Adrenal gland (tissue), 12 donors: ENCODE data around the gene HTRA3. TPM values are rescaled to one million over a fixed set of nuclear protein-coding genes. Genes with fewer than 3 reads are reported as not detected.

Experiments
- DNase-seq, 7 donors: peaks; one replicate each; pipeline ENCODE4 v3.0.0-alpha.2; 2019 to 2020
- H3K27ac ChIP-seq, 5 donors: fragments of 200-600 bp; sonication (generic) in 4 of 5; 1 replicate in 3 of 5; 2 replicates in 2 of 5; pipeline versions ENCODE4 v1.5.1 to v1.8.0; 2016 to 2020; ENCODE audit warnings: mild to moderate bottlenecking in 1 of 5
- H3K27me3 ChIP-seq: fragments of 200-600 bp; 2 replicates; pipeline ENCODE4 v1.8.0; 2021
- H3K36me3 ChIP-seq, 2 donors: fragments of 200-600 bp; replicated peaks in 1 of 2; 1 replicate in 1 of 2; 2 replicates in 1 of 2; pipeline versions ENCODE4 v1.5.1 to v1.8.0; 2018 to 2022
- H3K4me1 ChIP-seq, 2 donors: fragments of 200-600 bp; replicated peaks in 1 of 2; 1 replicate in 1 of 2; 2 replicates in 1 of 2; pipeline versions ENCODE4 v1.5.1 to v1.8.0; 2018 to 2021
- H3K4me3 ChIP-seq, 4 donors: fragments of 200-600 bp; sonication (generic) in 3 of 4; one replicate each; pipeline ENCODE4 v1.5.1; 2016 to 2018
- H3K9me3 ChIP-seq, 3 donors: fragments of 200-600 bp; sonication (generic) in 1 of 3; replicated peaks in 1 of 3; 1 replicate in 2 of 3; 2 replicates in 1 of 3; pipeline versions ENCODE4 v1.5.1 to v1.8.0; 2016 to 2021
- CTCF ChIP-seq, 6 experiments: fragments of 450-650 bp in 4 of 6; fragments of 200-600 bp in 2 of 6; sonication (generic) in 1 of 6; IDR thresholded peaks; 1 replicate in 5 of 6; 2 replicates in 1 of 6; pipeline versions ENCODE4 v1.5.1 to v1.8.0; 2016 to 2021; ENCODE audit warnings: antibody characterized with exemption in 6 of 6, mild to moderate bottlenecking in 2 of 6, moderate library complexity in 1 of 6
- POLR2A ChIP-seq, 2 donors: fragments of 450-650 bp; IDR thresholded peaks; one replicate each; pipeline ENCODE4 v1.6.1; 2017; ENCODE audit warnings: antibody characterized with exemption in 2 of 2, mild to moderate bottlenecking in 2 of 2, moderate library complexity in 1 of 2
- WGBS, 4 donors: extraction: QIAGEN DNeasy Blood & Tissue Kit in 2 of 4; methylation state at CpG; one replicate each; pipeline versions ENCODE4 v1.1.5 to v1.1.7; 2013 to 2017; 5-methylcytosine and 5-hydroxymethylcytosine counted together
- intact Hi-C, 2 donors: fragments of 100-400 bp; cut with DNase I; formaldehyde crosslinking; loops; one replicate each; pipeline versions ENCODE4 v1.14.1 to v1.15.0; 2022 to 2023
- polyA plus RNA-seq, 3 donors: library from polyadenylated mRNA; stranded (reverse); fragments of 200-250 nt in 2 of 3; fragments of 350-450 nt in 1 of 3; fragmentation: Illumina TruSeq in 1 of 3; extraction: RNeasy Lipid Tissue Mini Kit (QIAGEN cat#74804) in 1 of 3; gene quantifications; one replicate each; pipeline ENCODE4 v1.2.3, GENCODE V29; 2013 to 2014
- total RNA-seq, 9 donors: library from RNA; depleted of rRNA in 4 of 9; stranded (reverse); fragments of >200 nt in 4 of 9; fragments of 120-200 nt in 1 of 9; fragmentation: NEBNext Ultra II Directional in 1 of 9; extraction: Animal tissue kit (Norgen Biotek cat#: 25700) in 1 of 9; gene quantifications; one replicate each; pipeline versions ENCODE4 v1.1.0 to v1.2.4, GENCODE V29; 2013 to 2023
- donor health status: healthy with polysubstance abuse.
- donor health status: Bipolar disorder and iron deficiency.
- donor health status: DM: yes; HTN: yes; CAD: no.
- donor health status: DM: no; HTN: no; CAD: no.
- donor health status: DM: no; HTN: no; CAD: no.
- donor health status: DM: yes; HTN: yes; CAD: no.

The HTRA3 gene
- total and polyA plus RNA-seq, 12 donors, result 1.6 to 14.0 (median 4.2) TPM

GRCh38 chr4:8267077-8267476, 2.5 kb upstream of the HTRA3 start:
- 43 to 54% (median 49%) methylated on average over 9 to 13 of the region's 13 CpGs for WGBS, 4 donors
- intact Hi-C loops, result no loop called here
- Histone ChIP-seq H3K4me1 (peaks cover 4 to 9% of the 10 kb centered on the region in 2 donors), H3K4me3 (no peak overlapping the region), H3K9me3 (no peaks in the 10 kb centered on the region), H3K27me3 (peaks cover 10% of the 10 kb centered on the region), H3K36me3 (no peaks in the 10 kb centered on the region), H3K27ac (peak overlapping the region in 1 of 5 donors; percentile 85)
- TF ChIP-seq POLR2A (IDR thresholded peaks at IDR 0.05) (no peak), CTCF (IDR thresholded peaks at IDR 0.05) (peak; percentile 21 to 58 (median 51))
- peak; percentile 45 to 77 (median 67) for DNase-seq

DNA sequence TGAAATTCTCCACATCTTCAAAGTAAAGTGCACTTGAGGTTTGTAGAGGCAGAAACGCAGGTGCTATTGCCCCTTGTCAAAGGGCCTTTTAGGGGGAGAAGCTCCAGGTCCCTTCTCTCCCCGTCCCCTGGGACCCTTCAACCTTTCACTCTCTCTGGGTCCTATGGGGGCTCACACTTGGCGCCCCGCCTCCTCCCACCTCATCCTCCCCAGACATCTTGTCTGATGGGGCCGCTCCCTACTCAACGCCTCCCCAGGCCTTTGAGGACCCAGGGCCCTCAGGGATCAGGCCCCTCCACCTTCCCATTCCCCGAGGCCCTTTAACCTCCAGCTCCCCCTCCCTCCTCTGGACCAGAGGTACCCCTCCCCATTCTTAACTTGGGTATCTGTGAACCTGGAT, 1.3 kb upstream of the HTRA3 start:
- TF ChIP-seq POLR2A (IDR thresholded peaks at IDR 0.05) (no peak), CTCF (IDR thresholded peaks at IDR 0.05) (no peak)
- Histone ChIP-seq H3K4me1 (peaks cover 4 to 17% of the 10 kb centered on the region in 2 donors), H3K27ac (no peak overlapping the region), H3K27me3 (peaks cover 10% of the 10 kb centered on the region), H3K36me3 (no peaks in the 10 kb centered on the region), H3K9me3 (no peaks in the 10 kb centered on the region), H3K4me3 (no peak overlapping the region)
- 89 to 94% (median 93%) methylated on average over 7 of the region's 7 CpGs for WGBS, 4 donors
- DNase-seq, result no peak
- intact Hi-C loops, result no loop called here

DNA sequence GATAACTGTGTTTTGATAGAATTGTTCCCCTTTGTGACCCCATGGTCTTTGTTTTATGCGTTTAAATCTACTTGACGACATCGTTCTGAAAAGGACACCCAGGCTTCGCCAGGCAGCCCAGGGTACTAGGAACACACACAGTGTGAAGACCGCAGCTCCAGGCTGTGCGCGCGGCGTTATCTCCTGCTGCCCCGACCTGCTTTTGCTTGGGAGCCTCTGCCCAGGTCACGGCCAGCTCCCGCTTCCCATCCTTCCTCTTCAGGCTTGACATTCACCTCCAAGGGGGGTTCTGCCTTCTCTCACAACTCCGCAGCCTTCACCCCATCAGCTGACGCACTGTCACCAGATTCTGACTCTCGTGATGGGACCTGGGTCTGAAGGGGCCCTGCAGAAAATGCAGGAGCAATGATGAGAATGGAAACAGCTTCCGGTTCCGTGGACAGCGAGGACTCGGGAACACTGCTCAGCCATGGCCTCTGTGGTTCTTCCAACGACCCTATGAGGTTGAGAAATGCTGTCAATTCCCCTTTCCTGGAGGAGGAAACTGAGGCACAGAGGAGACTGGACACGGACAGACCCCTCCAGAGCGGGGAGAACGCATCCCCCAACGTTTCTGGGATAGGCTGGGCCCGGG, 536 bp upstream of the HTRA3 start:
- intact Hi-C loops, result no loop called here
- Histone ChIP-seq H3K4me1 (peaks cover 4 to 17% of the 10 kb centered on the region in 2 donors), H3K36me3 (no peaks in the 10 kb centered on the region), H3K4me3 (peak overlapping the region in 1 of 4 donors; percentile 35), H3K27me3 (peaks cover 10% of the 10 kb centered on the region), H3K27ac (peak overlapping the region in 1 of 5 donors; percentile 58), H3K9me3 (no peaks in the 10 kb centered on the region)
- DNase-seq, result no peak
- 74 to 83% (median 81%) methylated on average over 21 to 25 of the region's 25 CpGs for WGBS, 4 donors
- TF ChIP-seq POLR2A (IDR thresholded peaks at IDR 0.05) (no peak), CTCF (IDR thresholded peaks at IDR 0.05) (no peak)

- intact Hi-C loops, result no loop called here
- Histone ChIP-seq H3K4me1 (peaks cover 4 to 17% of the 10 kb centered on the region in 2 donors), H3K36me3 (no peaks in the 10 kb centered on the region), H3K27me3 (peaks cover 10% of the 10 kb centered on the region), H3K4me3 (peak overlapping the region in 1 of 4 donors; percentile 35), H3K9me3 (no peaks in the 10 kb centered on the region), H3K27ac (no peak overlapping the region)
- TF ChIP-seq POLR2A (IDR thresholded peaks at IDR 0.05), result no peak
- TF ChIP-seq CTCF (IDR thresholded peaks at IDR 0.05), result no peak
- WGBS, 4 donors, result 40 to 66% (median 47%) methylated on average over 4 to 11 of the region's 11 CpGs
- no peak for DNase-seq
These were observed 841 bp downstream of the HTRA3 start for GRCh38 chr4:8270418-8270771.
